ENCODE results near the gene TIMM9.
A peak's percentile ranks its signal among the peaks of the same experiment; 100 is the strongest.
"Not testable (repeated sequence)": the region's sequence is repeated elsewhere in the genome, so short reads cannot be mapped to it uniquely, and the experiment has no call there.

TIMM9 gene

GRCh38 chr14:58427281-58428117 is at the start of gene TIMM9, which contains the start of gene KIAA0586:
TIMM9 (minus strand) TSS chr14:58427531; CDS start chr14:58411945, 15,586 bp downstream.
KIAA0586 (plus strand) TSS chr14:58427719; CDS start chr14:58428265, 546 bp downstream.
- DNase-seq (ENCODE audit: low read depth): peak; percentile 80

GRCh38 chr14:58476320-58476719 is 49.0 kb upstream of the TIMM9 start:
- DNase-seq (ENCODE audit: low read depth): no peak

- no peak for DNase-seq (ENCODE audit: low read depth)
These were observed 42.0 kb upstream of the TIMM9 start for GRCh38 chr14:58469309-58469708.

- DNase-seq (ENCODE audit: low read depth): no peak
These were observed 40.2 kb upstream of the TIMM9 start for GRCh38 chr14:58467575-58467974.

- DNase-seq (ENCODE audit: low read depth): no peak
These were observed 39.1 kb upstream of the TIMM9 start for GRCh38 chr14:58466459-58466858.

- no peak for DNase-seq (ENCODE audit: low read depth)
These were observed 38.1 kb upstream of the TIMM9 start for GRCh38 chr14:58465421-58465820.

- DNase-seq (ENCODE audit: low read depth): no peak
These were observed 37.3 kb upstream of the TIMM9 start for GRCh38 chr14:58464652-58465051.

- no peak for DNase-seq (ENCODE audit: low read depth)
These were observed 35.8 kb upstream of the TIMM9 start for GRCh38 chr14:58463147-58463546.

- no peak for DNase-seq (ENCODE audit: low read depth)
These were observed 33.4 kb upstream of the TIMM9 start for GRCh38 chr14:58460772-58461171.

GRCh38 chr14:58455593-58456265 is 28.4 kb upstream of the TIMM9 start:
- no peak for DNase-seq (ENCODE audit: low read depth)

- no peak for DNase-seq (ENCODE audit: low read depth)
These were observed 17.3 kb upstream of the TIMM9 start for GRCh38 chr14:58444627-58445026.

GRCh38 chr14:58439476-58439875 is 12.1 kb upstream of the TIMM9 start:
- DNase-seq (ENCODE audit: low read depth): no peak

GRCh38 chr14:58430156-58430555 is 2.8 kb upstream of the TIMM9 start:
- no peak for DNase-seq (ENCODE audit: low read depth)

GRCh38 chr14:58428118-58428683 is 870 bp upstream of the TIMM9 start:
- no peak for DNase-seq (ENCODE audit: low read depth)

- DNase-seq (ENCODE audit: low read depth): peak; percentile 30
These were observed 556 bp downstream of the TIMM9 start for GRCh38 chr14:58426670-58427280.

- DNase-seq (ENCODE audit: low read depth): not testable (repeated sequence)
These were observed 10.4 kb downstream of the TIMM9 start for GRCh38 chr14:58416934-58417333.

GRCh38 chr14:58415636-58416547 is 11.4 kb downstream of the TIMM9 start:
- no peak for DNase-seq (ENCODE audit: low read depth)

GRCh38 chr14:58414845-58415244 is 12.5 kb downstream of the TIMM9 start:
- no peak for DNase-seq (ENCODE audit: low read depth)

- DNase-seq (ENCODE audit: low read depth): no peak
These were observed 18.6 kb downstream of the TIMM9 start for GRCh38 chr14:58408681-58409215.

- DNase-seq (ENCODE audit: low read depth): no peak
These were observed 25.7 kb downstream of the TIMM9 start for GRCh38 chr14:58401587-58401986.

GRCh38 chr14:58398895-58399294 is 28.4 kb downstream of the TIMM9 start:
- no peak for DNase-seq (ENCODE audit: low read depth)
